Prostate gland (tissue), 2 donors: Measurements from ENCODE around the gene COX6B1. TPM values are rescaled to one million over a fixed set of nuclear protein-coding genes. Genes with fewer than 3 reads are reported as not detected.

Experiments used
- DNase-seq: peaks from one replicate; pipeline ENCODE4 v3.0.0-alpha.2; 2019; ENCODE audit warnings: low spot score
- H3K27ac ChIP-seq, 2 donors: fragments of 200-600 bp; sonication (generic); 2 replicates each; pipeline ENCODE4 v1.5.1; 2017 to 2019
- H3K27me3 ChIP-seq: fragments of 200-600 bp; sonication (generic); replicated peaks from 2 replicates; pipeline ENCODE4 v1.5.1; 2019; ENCODE audit not compliant: insufficient read depth
- H3K36me3 ChIP-seq, 2 donors: fragments of 200-600 bp; sonication (generic); 1 replicate in 1 of 2; 2 replicates in 1 of 2; pipeline versions ENCODE4 v1.5.1 to v1.8.1; 2017 to 2019
- H3K4me1 ChIP-seq: fragments of 200-600 bp; sonication (generic); replicated peaks from 2 replicates; pipeline ENCODE4 v1.5.1; 2019
- H3K4me3 ChIP-seq, 2 donors: fragments of 200-600 bp; sonication (generic); 2 replicates each; pipeline ENCODE4 v1.5.1; 2017 to 2019
- H3K9me3 ChIP-seq: fragments of 200-600 bp; sonication (generic); 2 replicates; pipeline ENCODE4 v1.5.1; 2017
- POLR2A ChIP-seq: fragments of 450-650 bp; IDR thresholded peaks from one replicate; pipeline ENCODE4 v1.6.1; 2016; ENCODE audit warnings: antibody characterized with exemption, mild to moderate bottlenecking
- POLR2AphosphoS5 ChIP-seq: sonication (generic); formaldehyde crosslinking; IDR thresholded peaks from one replicate; pipeline ENCODE4 v1.6.1; 2017; ENCODE audit warnings: antibody characterized with exemption
- WGBS: methylation state at CpG from one replicate; pipeline ENCODE4 v1.1.5; 2018; 5-methylcytosine and 5-hydroxymethylcytosine counted together
- intact Hi-C: fragments of 100-400 bp; cut with DNase I; formaldehyde crosslinking; loops from one replicate; pipeline ENCODE4 v1.14.2; 2022
- total RNA-seq, 2 donors: library from RNA; depleted of rRNA; stranded (reverse); fragments of >200 nt; gene quantifications; one replicate each; pipeline ENCODE4 v1.1.0, GENCODE V29; 2016
- TF ChIP-seq, protein P1 (sequence below), 4 experiments: fragments of 200-600 bp in 2 of 4; fragments of 450-650 bp in 2 of 4; sonication (generic) in 2 of 4; IDR thresholded peaks; 1 replicate in 3 of 4; 2 replicates in 1 of 4; pipeline ENCODE4 v1.5.1; 2016 to 2019; ENCODE audit warnings: antibody characterized with exemption in 4 of 4, mild to moderate bottlenecking in 2 of 4, moderate library complexity in 2 of 4

COX6B1 gene
- total RNA-seq, 2 donors from 2014 or later = 334 to 665 TPM

DNA sequence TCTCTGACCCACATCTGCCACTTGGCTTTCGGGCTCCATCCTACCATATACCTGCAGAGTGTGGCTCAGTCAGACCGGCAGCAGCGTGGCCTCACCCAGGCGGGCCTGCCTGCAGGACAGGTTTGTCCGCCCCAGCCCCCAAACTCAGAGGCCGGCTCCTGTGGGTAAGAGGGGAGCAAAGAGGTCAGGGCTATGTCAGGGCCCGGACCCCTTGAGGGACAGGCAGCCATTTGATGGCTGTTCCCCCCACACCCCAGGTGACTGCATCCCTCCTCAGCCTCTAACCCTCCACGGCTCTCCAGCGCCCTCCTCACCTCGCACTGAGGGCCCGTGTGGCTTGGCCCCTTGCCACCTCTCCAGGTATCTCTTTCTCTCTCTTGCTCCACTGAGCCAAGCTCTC is 43.9 kb downstream of the COX6B1 start:
- TF ChIP-seq POLR2AphosphoS5 = no peak
- TF ChIP-seq, protein P1, sequence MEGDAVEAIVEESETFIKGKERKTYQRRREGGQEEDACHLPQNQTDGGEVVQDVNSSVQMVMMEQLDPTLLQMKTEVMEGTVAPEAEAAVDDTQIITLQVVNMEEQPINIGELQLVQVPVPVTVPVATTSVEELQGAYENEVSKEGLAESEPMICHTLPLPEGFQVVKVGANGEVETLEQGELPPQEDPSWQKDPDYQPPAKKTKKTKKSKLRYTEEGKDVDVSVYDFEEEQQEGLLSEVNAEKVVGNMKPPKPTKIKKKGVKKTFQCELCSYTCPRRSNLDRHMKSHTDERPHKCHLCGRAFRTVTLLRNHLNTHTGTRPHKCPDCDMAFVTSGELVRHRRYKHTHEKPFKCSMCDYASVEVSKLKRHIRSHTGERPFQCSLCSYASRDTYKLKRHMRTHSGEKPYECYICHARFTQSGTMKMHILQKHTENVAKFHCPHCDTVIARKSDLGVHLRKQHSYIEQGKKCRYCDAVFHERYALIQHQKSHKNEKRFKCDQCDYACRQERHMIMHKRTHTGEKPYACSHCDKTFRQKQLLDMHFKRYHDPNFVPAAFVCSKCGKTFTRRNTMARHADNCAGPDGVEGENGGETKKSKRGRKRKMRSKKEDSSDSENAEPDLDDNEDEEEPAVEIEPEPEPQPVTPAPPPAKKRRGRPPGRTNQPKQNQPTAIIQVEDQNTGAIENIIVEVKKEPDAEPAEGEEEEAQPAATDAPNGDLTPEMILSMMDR (IDR thresholded peaks at IDR 0.05) = peak in 1 of 4 experiments; percentile 18
- DNase-seq = no peak
- Histone ChIP-seq H3K9me3 (no peaks in the 10 kb centered on the region), H3K36me3 (no peaks in the 10 kb centered on the region), H3K27me3 (no peaks in the 10 kb centered on the region), H3K4me3 (no peak overlapping the region), H3K4me1 (no peaks in the 10 kb centered on the region), H3K27ac (no peak overlapping the region)
- intact Hi-C loops = no loop called here
- 42% methylated on average over 9 of the region's 11 CpGs for WGBS

GRCh38 chr19:35693422-35693821 is 45.3 kb downstream of the COX6B1 start:
- WGBS = 17% methylated on average over 8 of the region's 8 CpGs
- H3K27me3 ChIP-seq = no peaks in the 10 kb centered on the region
- intact Hi-C loops = no loop called here

GRCh38 chr19:35693835-35694599 is 45.9 kb downstream of the COX6B1 start:
- peak; percentile 83 for DNase-seq
- 31% methylated on average over 8 of the region's 8 CpGs for WGBS
- intact Hi-C loops = loop anchor here (1.0 kb wide), 1 partner anchor 23 kb away; no protein-coding TSS in a partner anchor
- TF ChIP-seq POLR2A = no peak
- peak; percentile 83 for TF ChIP-seq POLR2AphosphoS5
- TF ChIP-seq, protein P1 (IDR thresholded peaks at IDR 0.05) = peak; percentile 75 to 97 (median 96)
- Histone ChIP-seq H3K4me3 (no peak overlapping the region), H3K27me3 (no peaks in the 10 kb centered on the region), H3K27ac (no peak overlapping the region), H3K9me3 (no peaks in the 10 kb centered on the region), H3K36me3 (no peaks in the 10 kb centered on the region), H3K4me1 (no peaks in the 10 kb centered on the region)

More at GRCh38 chr19:35693422-35693821, 45.3 kb downstream of the COX6B1 start:
- no peak for DNase-seq
- TF ChIP-seq, protein P1 (IDR thresholded peaks at IDR 0.05) = no peak
- no peak for TF ChIP-seq POLR2A
- no peak for TF ChIP-seq POLR2AphosphoS5
- Histone ChIP-seq H3K36me3 (no peaks in the 10 kb centered on the region), H3K4me1 (no peaks in the 10 kb centered on the region), H3K9me3 (no peaks in the 10 kb centered on the region), H3K4me3 (no peak overlapping the region), H3K27ac (no peak overlapping the region)

GRCh38 chr19:35695895-35696422 is 47.8 kb downstream of the COX6B1 start:
- 83% methylated on average over 2 of the region's 2 CpGs for WGBS
- Histone ChIP-seq H3K4me1 (no peaks in the 10 kb centered on the region), H3K4me3 (no peak overlapping the region), H3K36me3 (no peaks in the 10 kb centered on the region), H3K27me3 (no peaks in the 10 kb centered on the region), H3K9me3 (no peaks in the 10 kb centered on the region), H3K27ac (no peak overlapping the region)
- no peak for DNase-seq
- intact Hi-C loops = no loop called here
- TF ChIP-seq, protein P1 (IDR thresholded peaks at IDR 0.05) = no peak
- TF ChIP-seq POLR2AphosphoS5 = no peak
- TF ChIP-seq POLR2A = no peak

GRCh38 chr19:35696835-35697234 is 48.7 kb downstream of the COX6B1 start:
- H3K27me3 ChIP-seq = no peaks in the 10 kb centered on the region
- H3K27ac ChIP-seq = no peak overlapping the region
- no peaks in the 10 kb centered on the region for H3K36me3 ChIP-seq
- intact Hi-C loops = no loop called here
- no peaks in the 10 kb centered on the region for H3K4me1 ChIP-seq
- no peaks in the 10 kb centered on the region for H3K9me3 ChIP-seq
- WGBS = 58% methylated on average over 4 of the region's 4 CpGs
- H3K4me3 ChIP-seq = no peak overlapping the region
- TF ChIP-seq, protein P1 (IDR thresholded peaks at IDR 0.05) = no peak
- TF ChIP-seq POLR2AphosphoS5 (no peak), POLR2A (no peak)
- DNase-seq = no peak
